ENCODE measurements around the gene WHRN.

Gene WHRN

GRCh38 chr9:114472765-114473446, 32.4 kb downstream of the WHRN start:
- H3K27ac ChIP-seq (ENCODE audit: insufficient read depth, low read depth, low read length, poor library complexity, severe bottlenecking) = no peak overlapping the region
- H3K4me3 ChIP-seq (ENCODE audit: insufficient read depth, low read depth, low read length) = no peak overlapping the region
- no peaks in the 10 kb centered on the region for H3K36me3 ChIP-seq (ENCODE audit: control insufficient read depth, insufficient read depth, low read length)
- no peaks in the 10 kb centered on the region for H3K4me1 ChIP-seq (ENCODE audit: control insufficient read depth, insufficient read depth, low read length)
- H3K9me3 ChIP-seq (ENCODE audit: control insufficient read depth, low read length) = no peaks in the 10 kb centered on the region
- H3K27me3 ChIP-seq (ENCODE audit: control insufficient read depth, insufficient read depth, low read length, poor library complexity, severe bottlenecking) = no peaks in the 10 kb centered on the region
- WGBS, 2 experiments = 86 to 87% methylated on average over 12 of the region's 12 CpGs

- H3K27me3 ChIP-seq (ENCODE audit: control insufficient read depth, insufficient read depth, low read length, poor library complexity, severe bottlenecking) = no peaks in the 10 kb centered on the region
- H3K4me1 ChIP-seq (ENCODE audit: control insufficient read depth, insufficient read depth, low read length) = no peaks in the 10 kb centered on the region
- no peak overlapping the region for H3K27ac ChIP-seq (ENCODE audit: insufficient read depth, low read depth, low read length, poor library complexity, severe bottlenecking)
- H3K9me3 ChIP-seq (ENCODE audit: control insufficient read depth, low read length) = no peaks in the 10 kb centered on the region
- 90 to 93% methylated on average over 4 of the region's 4 CpGs for WGBS, 2 experiments
- H3K4me3 ChIP-seq (ENCODE audit: insufficient read depth, low read depth, low read length) = no peak overlapping the region
- H3K36me3 ChIP-seq (ENCODE audit: control insufficient read depth, insufficient read depth, low read length) = no peaks in the 10 kb centered on the region
Observed at GRCh38 chr9:114471157-114471556, 34.1 kb downstream of the WHRN start.

- no peak overlapping the region for H3K4me3 ChIP-seq (ENCODE audit: insufficient read depth, low read depth, low read length)
- no peaks in the 10 kb centered on the region for H3K36me3 ChIP-seq (ENCODE audit: control insufficient read depth, insufficient read depth, low read length)
- no peaks in the 10 kb centered on the region for H3K9me3 ChIP-seq (ENCODE audit: control insufficient read depth, low read length)
- no peaks in the 10 kb centered on the region for H3K4me1 ChIP-seq (ENCODE audit: control insufficient read depth, insufficient read depth, low read length)
- 91 to 95% methylated on average over 6 of the region's 6 CpGs for WGBS, 2 experiments
- no peak overlapping the region for H3K27ac ChIP-seq (ENCODE audit: insufficient read depth, low read depth, low read length, poor library complexity, severe bottlenecking)
- H3K27me3 ChIP-seq (ENCODE audit: control insufficient read depth, insufficient read depth, low read length, poor library complexity, severe bottlenecking) = no peaks in the 10 kb centered on the region
Observed at GRCh38 chr9:114470581-114470980, 34.7 kb downstream of the WHRN start.

- no peaks in the 10 kb centered on the region for H3K36me3 ChIP-seq (ENCODE audit: control insufficient read depth, insufficient read depth, low read length)
- no peaks in the 10 kb centered on the region for H3K27me3 ChIP-seq (ENCODE audit: control insufficient read depth, insufficient read depth, low read length, poor library complexity, severe bottlenecking)
- no peaks in the 10 kb centered on the region for H3K9me3 ChIP-seq (ENCODE audit: control insufficient read depth, low read length)
- whole genome bisulfite sequencing, 2 experiments = 91 to 94% methylated on average over 6 of the region's 6 CpGs
- H3K4me3 ChIP-seq (ENCODE audit: insufficient read depth, low read depth, low read length) = no peak overlapping the region
- H3K4me1 ChIP-seq (ENCODE audit: control insufficient read depth, insufficient read depth, low read length) = no peaks in the 10 kb centered on the region
- no peak overlapping the region for H3K27ac ChIP-seq (ENCODE audit: insufficient read depth, low read depth, low read length, poor library complexity, severe bottlenecking)
Observed at GRCh38 chr9:114470121-114470520, 35.2 kb downstream of the WHRN start.

GRCh38 chr9:114469091-114469853, 36.0 kb downstream of the WHRN start:
- no peak overlapping the region for H3K27ac ChIP-seq (ENCODE audit: insufficient read depth, low read depth, low read length, poor library complexity, severe bottlenecking)
- no peaks in the 10 kb centered on the region for H3K9me3 ChIP-seq (ENCODE audit: control insufficient read depth, low read length)
- no peak overlapping the region for H3K4me3 ChIP-seq (ENCODE audit: insufficient read depth, low read depth, low read length)
- no peaks in the 10 kb centered on the region for H3K27me3 ChIP-seq (ENCODE audit: control insufficient read depth, insufficient read depth, low read length, poor library complexity, severe bottlenecking)
- 94 to 95% methylated on average over 16 of the region's 16 CpGs for WGBS, 2 experiments
- H3K4me1 ChIP-seq (ENCODE audit: control insufficient read depth, insufficient read depth, low read length) = no peaks in the 10 kb centered on the region
- no peaks in the 10 kb centered on the region for H3K36me3 ChIP-seq (ENCODE audit: control insufficient read depth, insufficient read depth, low read length)

GRCh38 chr9:114467910-114468309, 37.4 kb downstream of the WHRN start:
- Histone ChIP-seq H3K4me3 (ENCODE audit: insufficient read depth, low read depth, low read length) (no peak overlapping the region), H3K9me3 (ENCODE audit: control insufficient read depth, low read length) (no peaks in the 10 kb centered on the region), H3K36me3 (ENCODE audit: control insufficient read depth, insufficient read depth, low read length) (no peaks in the 10 kb centered on the region), H3K27ac (ENCODE audit: insufficient read depth, low read depth, low read length, poor library complexity, severe bottlenecking) (no peak overlapping the region), H3K4me1 (ENCODE audit: control insufficient read depth, insufficient read depth, low read length) (no peaks in the 10 kb centered on the region), H3K27me3 (ENCODE audit: control insufficient read depth, insufficient read depth, low read length, poor library complexity, severe bottlenecking) (no peaks in the 10 kb centered on the region)
- 94 to 100% methylated on average over 2 of the region's 2 CpGs for WGBS, 2 experiments

GRCh38 chr9:114467226-114467750, 38.0 kb downstream of the WHRN start:
- Histone ChIP-seq H3K4me3 (ENCODE audit: insufficient read depth, low read depth, low read length) (no peak overlapping the region), H3K9me3 (ENCODE audit: control insufficient read depth, low read length) (no peaks in the 10 kb centered on the region), H3K36me3 (ENCODE audit: control insufficient read depth, insufficient read depth, low read length) (no peaks in the 10 kb centered on the region), H3K4me1 (ENCODE audit: control insufficient read depth, insufficient read depth, low read length) (no peaks in the 10 kb centered on the region), H3K27ac (ENCODE audit: insufficient read depth, low read depth, low read length, poor library complexity, severe bottlenecking) (no peak overlapping the region), H3K27me3 (ENCODE audit: control insufficient read depth, insufficient read depth, low read length, poor library complexity, severe bottlenecking) (no peaks in the 10 kb centered on the region)
- 93 to 94% methylated on average over 19 of the region's 19 CpGs for WGBS, 2 experiments

GRCh38 chr9:114465906-114466900, 39.1 kb downstream of the WHRN start:
- Histone ChIP-seq H3K4me3 (ENCODE audit: insufficient read depth, low read depth, low read length) (no peak overlapping the region), H3K27me3 (ENCODE audit: control insufficient read depth, insufficient read depth, low read length, poor library complexity, severe bottlenecking) (no peaks in the 10 kb centered on the region), H3K4me1 (ENCODE audit: control insufficient read depth, insufficient read depth, low read length) (peaks cover under 1% of the 10 kb centered on the region), H3K9me3 (ENCODE audit: control insufficient read depth, low read length) (no peaks in the 10 kb centered on the region), H3K36me3 (ENCODE audit: control insufficient read depth, insufficient read depth, low read length) (no peaks in the 10 kb centered on the region), H3K27ac (ENCODE audit: insufficient read depth, low read depth, low read length, poor library complexity, severe bottlenecking) (no peak overlapping the region)
- 85 to 88% methylated on average over 28 of the region's 28 CpGs for WGBS, 2 experiments

- 92 to 94% methylated on average over 4 of the region's 4 CpGs for WGBS, 2 experiments
- no peaks in the 10 kb centered on the region for H3K27me3 ChIP-seq (ENCODE audit: control insufficient read depth, insufficient read depth, low read length, poor library complexity, severe bottlenecking)
- H3K27ac ChIP-seq (ENCODE audit: insufficient read depth, low read depth, low read length, poor library complexity, severe bottlenecking) = no peak overlapping the region
- peaks cover 5% of the 10 kb centered on the region for H3K4me1 ChIP-seq (ENCODE audit: control insufficient read depth, insufficient read depth, low read length)
- no peaks in the 10 kb centered on the region for H3K9me3 ChIP-seq (ENCODE audit: control insufficient read depth, low read length)
- H3K36me3 ChIP-seq (ENCODE audit: control insufficient read depth, insufficient read depth, low read length) = no peaks in the 10 kb centered on the region
- H3K4me3 ChIP-seq (ENCODE audit: insufficient read depth, low read depth, low read length) = no peak overlapping the region
Observed at GRCh38 chr9:114465417-114465816, 39.9 kb downstream of the WHRN start.

Data from ectodermal cell (in vitro differentiated cells).